ENCODE measurements around the gene SLC14A1. TPM values are rescaled to one million over a fixed set of nuclear protein-coding genes. Genes with fewer than 3 reads are reported as not detected.

Gene SLC14A1
- total and polyA plus RNA-seq, 9 donors, result 0.20 to 3.3 (median 0.43) TPM; not detected in 1

GRCh38 chr18:45691816-45692179 is 32.2 kb upstream of the SLC14A1 start:
- TF ChIP-seq POLR2A (IDR thresholded peaks at IDR 0.05) (no peak), EP300 (IDR thresholded peaks at IDR 0.05) (no peak)
- intact Hi-C loops (cut with DNase I), result loop anchor here in 1 of 4 donors (5.0 kb wide), 1 partner anchor 281 kb away; no protein-coding TSS in a partner anchor

GRCh38 chr18:45702708-45703265 is 21.2 kb upstream of the SLC14A1 start:
- no peak overlapping the region for H3K27ac ChIP-seq
- intact Hi-C loops (cut with DNase I), result no loop called here
- no peaks in the 10 kb centered on the region for H3K36me3 ChIP-seq
- no peak for TF ChIP-seq POLR2A (IDR thresholded peaks at IDR 0.05)
- no peak for TF ChIP-seq CTCF (IDR thresholded peaks at IDR 0.05)
- TF ChIP-seq EP300 (IDR thresholded peaks at IDR 0.05), result no peak
- WGBS, 3 donors, result 92 to 100% (median 94%) methylated on average over 1 of the region's 1 CpG
- no peaks in the 10 kb centered on the region for H3K27me3 ChIP-seq
- no peaks in the 10 kb centered on the region for H3K9me3 ChIP-seq
- no peaks in the 10 kb centered on the region for H3K4me1 ChIP-seq (ENCODE audit: insufficient read depth)
- no peak for DNase-seq
- H3K4me3 ChIP-seq, result no peak overlapping the region

More at GRCh38 chr18:45691816-45692179, 32.2 kb upstream of the SLC14A1 start:
- Histone ChIP-seq H3K9me3 (peaks cover 0 to 3% of the 10 kb centered on the region in 2 donors), H3K27me3 (no peaks in the 10 kb centered on the region), H3K27ac (no peak overlapping the region), H3K4me3 (no peak overlapping the region), H3K36me3 (no peaks in the 10 kb centered on the region), H3K4me1 (ENCODE audit: insufficient read depth) (no peaks in the 10 kb centered on the region)
- WGBS, 3 donors, result 69 to 77% (median 75%) methylated on average over 7 of the region's 7 CpGs
- DNase-seq, result no peak

- H3K4me1 ChIP-seq (ENCODE audit: insufficient read depth), result no peaks in the 10 kb centered on the region
- no peak for DNase-seq
- no peak overlapping the region for H3K4me3 ChIP-seq
- no peaks in the 10 kb centered on the region for H3K9me3 ChIP-seq
- H3K27me3 ChIP-seq, result no peaks in the 10 kb centered on the region
- TF ChIP-seq CTCF (IDR thresholded peaks at IDR 0.05) (no peak), EP300 (IDR thresholded peaks at IDR 0.05) (no peak), POLR2A (IDR thresholded peaks at IDR 0.05) (no peak)
- no peak overlapping the region for H3K27ac ChIP-seq
- intact Hi-C loops (cut with DNase I), result no loop called here
- 74 to 89% (median 76%) methylated on average over 4 of the region's 4 CpGs for WGBS, 3 donors
- no peaks in the 10 kb centered on the region for H3K36me3 ChIP-seq
Observed at GRCh38 chr18:45708831-45709230, 15.2 kb upstream of the SLC14A1 start.

- TF ChIP-seq EP300 (IDR thresholded peaks at IDR 0.05) (no peak), POLR2A (IDR thresholded peaks at IDR 0.05) (no peak), CTCF (IDR thresholded peaks at IDR 0.05) (no peak)
- intact Hi-C loops (cut with DNase I), result no loop called here
Observed at GRCh38 chr18:45712061-45712460, 11.9 kb upstream of the SLC14A1 start.

GRCh38 chr18:45713239-45713638 is 10.7 kb upstream of the SLC14A1 start:
- WGBS, 3 donors, result 86 to 100% (median 95%) methylated on average over 1 of the region's 1 CpG
- Histone ChIP-seq H3K36me3 (no peaks in the 10 kb centered on the region), H3K4me3 (no peak overlapping the region), H3K9me3 (no peaks in the 10 kb centered on the region), H3K27ac (no peak overlapping the region), H3K27me3 (no peaks in the 10 kb centered on the region), H3K4me1 (ENCODE audit: insufficient read depth) (no peaks in the 10 kb centered on the region)
- no peak for TF ChIP-seq POLR2A (IDR thresholded peaks at IDR 0.05)
- no peak for TF ChIP-seq CTCF (IDR thresholded peaks at IDR 0.05)
- no peak for TF ChIP-seq EP300 (IDR thresholded peaks at IDR 0.05)
- intact Hi-C loops (cut with DNase I), result no loop called here
- DNase-seq, result no peak

More at GRCh38 chr18:45712061-45712460, 11.9 kb upstream of the SLC14A1 start:
- Histone ChIP-seq H3K4me3 (no peak overlapping the region), H3K36me3 (no peaks in the 10 kb centered on the region), H3K27ac (no peak overlapping the region), H3K9me3 (no peaks in the 10 kb centered on the region), H3K27me3 (no peaks in the 10 kb centered on the region), H3K4me1 (ENCODE audit: insufficient read depth) (no peaks in the 10 kb centered on the region)
- no peak for DNase-seq

Measured in ovary (tissue), 9 donors.